H4 (cell line): Measurements from ENCODE around the gene TPRX2. TPM values are rescaled to one million over a fixed set of nuclear protein-coding genes. Genes with fewer than 3 reads are reported as not detected.

Experiments used
- total RNA-seq: library from RNA; depleted of rRNA; stranded (reverse); fragments of >200 nt; shearing (Covaris generic); gene quantifications from 2 replicates; pipeline ENCODE4 v1.2.3, GENCODE V29; 2014; rRNA removed

Gene TPRX2
- total RNA-seq, 1 experiment from 2014 or later: not detected

Other genes starting within 250 kb of the TPRX2 start
- gene EHD2, start 145.8 kb upstream of the TPRX2 start, total RNA-seq: 16.9 and 19.9 TPM in 2 replicates
- 52.2 and 67.8 TPM in 2 replicates for gene NOP53, start 113.7 kb upstream of the TPRX2 start, total RNA-seq
- gene SELENOW, start 80.5 kb upstream of the TPRX2 start, total RNA-seq: 373 and 500 TPM in 2 replicates
- gene TPRX1, start 54.7 kb upstream of the TPRX2 start, total RNA-seq: not detected in 2 replicates
- not detected in 2 replicates for gene CRX, start 37.3 kb upstream of the TPRX2 start, total RNA-seq
- gene SULT2A1, start 27.1 kb downstream of the TPRX2 start, total RNA-seq: not detected in 2 replicates
- not detected in 2 replicates for gene BSPH1, start 132.9 kb downstream of the TPRX2 start, total RNA-seq
- 0.08 and 0.68 TPM in 2 replicates for gene ELSPBP1, start 135.4 kb downstream of the TPRX2 start, total RNA-seq
- 0.47 TPM in 1 of 2 replicates, not detected in the other for gene CABP5, start 184.8 kb downstream of the TPRX2 start, total RNA-seq